Stimulated activated CD4-positive, alpha-beta T cell treated with anti-CD3 and anti-CD28 coated beads, Interleukin-4, amount 100 ng/mL, for 4 hours (primary cell): ENCODE results near the gene MKNK1.

Experiments used
- DNase-seq, 2 experiments: peaks; one replicate each; pipeline ENCODE4 v3.0.0-alpha.2; 2020

Gene MKNK1

GRCh38 chr1:46557403-46557802, 46.7 kb downstream of the MKNK1 start:
- no peak for DNase-seq

DNA sequence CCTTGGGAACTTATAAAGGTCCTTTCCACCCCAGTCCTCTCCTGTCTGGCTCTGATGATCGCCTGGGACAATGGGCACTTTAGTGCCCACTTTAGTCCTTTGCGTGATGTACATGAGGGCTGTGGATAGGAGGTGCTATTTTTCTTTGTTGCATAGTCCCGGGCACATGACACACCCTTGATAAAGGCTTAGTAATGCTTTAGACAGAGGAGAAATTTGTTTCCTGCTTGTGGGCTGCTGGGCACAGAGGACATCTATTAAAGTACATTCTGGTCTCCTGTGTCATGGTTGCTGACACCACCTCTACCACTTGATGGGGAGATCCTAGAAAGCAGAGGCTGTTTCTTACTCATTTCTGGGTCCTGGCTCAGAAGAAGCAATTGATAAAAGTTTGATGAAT, 47.2 kb downstream of the MKNK1 start:
- DNase-seq, result no peak

GRCh38 chr1:46555826-46556619, 48.0 kb downstream of the MKNK1 start:
- no peak for DNase-seq

DNA sequence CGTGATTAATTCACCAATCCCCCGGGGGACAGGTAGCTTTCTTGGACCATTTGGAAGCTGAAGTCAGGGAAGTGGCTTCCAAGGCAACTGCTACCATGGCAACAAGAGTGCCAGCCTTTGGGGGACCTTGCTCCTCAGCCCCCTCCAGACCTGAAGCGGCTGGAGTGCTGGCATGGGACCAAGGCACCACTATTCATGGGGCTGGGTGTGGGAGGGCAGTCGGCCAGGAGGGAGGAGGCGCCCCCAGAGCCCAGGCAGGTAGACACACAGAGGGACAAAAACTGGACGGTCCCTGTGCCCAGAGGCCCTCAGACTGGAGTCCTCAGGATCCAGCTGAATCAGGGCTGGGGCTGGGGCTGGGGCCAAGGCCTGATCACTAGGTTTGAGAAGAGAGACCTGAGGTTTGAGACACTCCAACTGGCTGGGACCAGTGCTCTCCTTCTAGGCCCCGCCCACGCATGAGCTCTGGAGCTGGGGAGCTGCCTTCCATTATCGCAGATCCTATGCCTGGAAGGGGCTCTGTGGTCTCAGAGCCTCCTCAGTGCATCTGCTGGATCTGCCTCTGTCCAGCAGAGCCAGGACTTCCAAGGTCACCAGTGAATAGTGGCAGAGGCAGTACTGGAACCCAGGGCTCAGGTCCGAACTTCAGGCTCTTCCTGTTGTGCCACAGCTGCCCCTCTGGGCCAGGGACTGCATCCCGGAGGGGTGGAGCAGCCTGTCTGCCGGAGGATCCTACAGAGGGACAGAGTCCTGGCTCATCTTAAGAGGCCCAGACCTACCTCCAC, 49.3 kb downstream of the MKNK1 start:
- no peak for DNase-seq

DNA sequence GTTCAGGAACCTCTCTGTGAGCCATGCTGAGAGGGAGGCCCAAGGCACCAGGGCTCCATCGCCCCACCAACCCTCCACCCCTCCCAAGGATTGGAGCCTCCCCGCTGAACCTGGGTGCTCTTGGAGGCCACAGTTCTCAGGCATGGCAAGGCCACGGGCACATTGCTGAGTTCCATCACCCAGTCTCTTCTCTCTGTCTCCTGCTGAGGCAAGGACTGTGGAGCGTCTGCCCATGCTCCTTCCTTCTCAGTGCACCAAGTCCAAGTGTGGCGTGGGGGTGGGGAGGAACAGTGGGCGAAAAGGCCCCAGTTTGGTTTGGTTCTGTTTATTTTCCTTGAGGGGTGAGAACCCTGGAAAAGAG, 49.9 kb downstream of the MKNK1 start:
- DNase-seq, result no peak

DNA sequence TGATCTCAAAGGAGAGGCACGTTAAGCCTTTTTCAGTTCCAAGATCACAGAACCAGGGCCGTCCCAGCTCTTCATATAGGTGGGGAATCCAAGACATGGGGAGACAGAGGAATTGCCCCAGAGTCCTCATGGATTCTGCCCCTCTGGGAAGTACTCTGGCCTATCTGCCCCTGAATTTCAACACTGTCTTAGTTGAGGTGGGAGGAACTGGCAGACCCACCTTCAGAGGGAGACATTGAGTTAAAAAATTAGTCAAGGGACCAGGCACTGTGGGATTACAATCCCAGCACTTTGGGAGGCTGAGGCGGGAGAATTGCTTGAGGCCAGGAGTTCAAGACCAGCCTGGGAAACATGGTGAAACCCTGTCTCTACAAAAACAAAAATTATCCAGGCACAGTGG, 50.6 kb downstream of the MKNK1 start:
- no peak for DNase-seq

- no peak for DNase-seq
Observed at GRCh38 chr1:46552357-46553237, 51.5 kb downstream of the MKNK1 start.

- DNase-seq, result no peak
Observed at GRCh38 chr1:46551597-46552095, 52.4 kb downstream of the MKNK1 start, which contains the start of gene KNCN. Gene KNCN (minus strand): TSS chr1:46551647. CDS start chr1:46551215, 432 bp downstream.

GRCh38 chr1:46550751-46551231, 53.3 kb downstream of the MKNK1 start:
- no peak for DNase-seq

GRCh38 chr1:46549697-46550681, 54.1 kb downstream of the MKNK1 start:
- peak in 1 of 2 experiments; percentile 11 for DNase-seq

DNA sequence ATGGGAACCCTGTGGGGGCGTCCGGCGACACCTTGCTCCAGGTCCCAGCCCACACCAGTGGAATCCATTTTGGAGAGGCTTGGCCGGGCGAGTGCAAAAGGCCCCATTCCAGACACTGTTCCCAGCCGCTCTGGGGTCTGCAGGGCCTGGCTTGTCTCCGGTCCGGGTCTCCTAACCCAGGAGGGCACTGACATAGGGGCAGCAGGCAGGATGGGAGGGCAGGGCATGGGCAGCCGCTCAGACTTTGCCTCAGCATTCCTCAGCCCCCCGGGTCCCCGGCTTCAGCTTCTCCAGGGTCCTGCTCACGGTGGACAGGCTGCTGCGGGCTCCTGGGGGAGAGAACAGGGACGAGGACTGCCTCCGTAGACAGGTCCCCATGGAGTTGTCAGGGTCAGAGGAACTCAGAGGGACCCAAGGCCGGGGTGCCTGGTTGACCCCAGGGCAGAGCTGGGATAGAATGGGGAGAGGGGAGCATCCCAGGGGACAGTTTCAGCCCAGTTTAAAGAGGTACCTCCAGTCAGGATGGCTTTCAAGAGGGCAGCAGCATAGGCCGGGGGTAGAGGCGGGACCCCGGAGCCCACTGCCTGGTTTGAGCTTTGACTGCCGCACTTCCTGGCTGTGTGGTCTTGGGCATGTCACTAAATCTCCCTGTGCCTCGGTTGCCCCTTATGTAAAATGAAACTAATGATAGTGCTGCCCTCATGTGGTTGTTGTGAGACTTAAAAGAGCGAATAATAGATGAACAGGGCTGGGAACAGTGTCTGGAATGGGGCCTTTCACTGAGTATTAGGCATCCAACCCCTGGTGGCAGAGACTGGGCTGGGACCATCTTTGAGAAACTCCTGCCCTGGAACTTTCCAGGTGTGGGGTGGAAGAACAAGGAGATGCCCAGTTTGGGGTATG, 56.3 kb downstream of the MKNK1 start:
- DNase-seq, result no peak

GRCh38 chr1:46546210-46546609, 57.9 kb downstream of the MKNK1 start:
- DNase-seq, result no peak

- no peak for DNase-seq
Observed at GRCh38 chr1:46545784-46546183, 58.3 kb downstream of the MKNK1 start.

DNA sequence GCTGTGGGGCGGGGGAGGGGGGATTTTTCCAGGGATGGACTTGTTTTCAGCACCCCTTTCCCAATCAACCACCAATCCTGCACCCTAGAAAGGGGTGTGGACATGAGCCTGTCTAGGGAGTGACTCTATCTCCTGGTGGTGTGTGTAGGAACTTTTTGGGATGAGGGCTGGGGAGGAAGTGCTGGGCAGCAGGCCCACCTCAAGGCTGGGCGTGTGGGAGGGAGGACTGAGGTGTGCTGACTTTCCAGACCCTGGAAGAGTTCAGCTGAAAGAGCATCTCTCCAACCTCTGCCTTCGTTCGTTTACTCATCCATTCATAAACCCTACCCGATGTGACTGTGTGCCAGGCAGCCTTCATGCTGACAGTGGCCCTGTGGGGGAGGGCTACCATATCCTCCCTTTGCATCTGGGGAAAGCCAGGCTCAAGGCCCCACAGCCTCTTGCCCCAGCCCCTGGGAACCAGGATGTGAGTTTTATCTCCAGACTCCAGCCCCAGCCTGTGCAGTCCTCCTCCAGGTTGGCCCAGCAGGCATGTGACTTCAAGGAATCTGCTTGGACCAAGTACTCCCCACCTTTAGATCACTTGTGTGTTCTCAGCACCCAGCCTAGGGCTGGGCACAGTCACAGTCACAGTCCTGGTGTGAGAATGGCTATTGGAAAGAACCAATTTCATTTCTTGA, 59.4 kb downstream of the MKNK1 start:
- no peak for DNase-seq

- DNase-seq, result no peak
Observed at GRCh38 chr1:46543761-46544560, 60.1 kb downstream of the MKNK1 start.

DNA sequence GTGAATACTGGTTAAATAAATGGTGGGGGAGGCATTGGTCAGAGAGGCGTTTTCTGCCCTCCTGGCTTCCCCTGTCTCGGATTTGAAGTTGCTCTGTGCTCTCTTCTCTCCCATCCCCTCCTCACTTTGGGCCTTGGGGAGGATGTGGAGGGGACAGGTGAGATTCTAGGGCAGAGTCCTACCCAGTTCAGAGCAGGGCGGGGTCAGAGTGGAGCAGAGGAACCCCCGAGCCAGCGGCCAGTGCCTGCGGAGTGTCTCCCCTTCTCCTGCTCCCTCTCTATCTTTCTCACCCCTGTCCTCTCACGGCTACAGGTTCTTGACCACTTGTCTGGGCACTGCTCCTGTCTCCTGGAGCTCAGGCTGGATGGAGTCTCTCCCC, 60.7 kb downstream of the MKNK1 start:
- no peak for DNase-seq

DNA sequence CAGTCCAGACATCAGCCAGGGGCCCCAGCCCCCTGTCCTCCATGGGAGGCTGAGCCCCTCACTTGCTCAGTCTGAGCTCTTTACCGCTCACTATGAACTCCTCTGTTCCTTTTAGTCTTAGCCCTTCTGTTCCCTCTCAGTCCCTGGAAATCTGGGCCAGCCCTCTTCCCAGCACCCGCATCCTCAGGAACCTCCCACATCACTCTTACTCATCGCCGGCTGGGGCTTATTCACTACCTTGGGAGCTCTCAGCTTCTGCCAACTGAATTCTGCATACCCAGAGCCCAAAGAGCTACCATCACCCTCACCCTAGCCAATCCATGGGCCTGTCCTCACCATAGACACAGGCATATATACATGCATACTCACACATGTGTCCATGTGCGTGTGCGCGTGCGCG, 64.1 kb downstream of the MKNK1 start:
- DNase-seq, result no peak

DNA sequence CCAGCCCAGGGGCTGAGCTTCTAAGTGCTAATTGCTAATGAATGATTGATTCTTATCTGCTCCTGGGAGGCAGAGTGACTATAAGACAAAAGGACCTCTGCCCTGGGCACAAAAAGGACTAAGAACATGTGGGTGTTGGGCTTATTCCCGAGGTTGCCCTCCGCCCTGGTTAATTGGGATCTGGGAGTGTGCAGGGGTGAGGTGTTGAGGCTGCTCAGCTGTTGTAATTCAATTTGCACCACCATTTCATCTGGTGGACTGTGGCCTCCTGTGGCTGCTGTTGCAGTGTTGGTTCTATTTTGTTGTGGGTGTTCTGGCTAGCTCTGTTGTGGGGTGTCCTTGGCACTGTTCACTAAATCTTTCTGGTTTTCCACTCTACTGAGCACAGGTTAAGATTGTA, 65.9 kb downstream of the MKNK1 start:
- DNase-seq, result no peak

DNA sequence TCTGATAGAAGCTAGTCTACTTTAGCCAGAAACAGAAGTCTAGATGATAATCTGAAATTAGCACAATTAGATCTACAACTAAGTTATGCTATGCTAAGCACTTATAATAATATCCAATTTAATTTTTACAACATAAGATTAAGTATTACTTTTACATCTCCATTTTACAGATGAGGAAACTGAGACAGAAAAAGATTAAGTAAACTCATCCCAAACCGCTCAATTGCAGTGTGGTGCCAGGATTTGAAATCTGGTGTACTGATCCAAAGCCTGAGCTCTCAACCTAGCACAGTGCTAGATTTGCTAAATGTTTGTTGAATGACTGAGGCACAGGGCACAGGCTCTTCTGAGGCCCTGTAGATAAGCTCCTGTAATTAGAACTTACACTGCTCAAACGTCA, 66.4 kb downstream of the MKNK1 start:
- no peak for DNase-seq
